Prostate gland (tissue), 2 donors: Measurements from ENCODE around the gene MSL1. TPM values are rescaled to one million over a fixed set of nuclear protein-coding genes. Genes with fewer than 3 reads are reported as not detected.

ENCODE experiments used
- DNase-seq: peaks from one replicate; pipeline ENCODE4 v3.0.0-alpha.2; 2019; ENCODE audit warnings: low spot score
- H3K27ac ChIP-seq, 2 donors: fragments of 200-600 bp; sonication (generic); 2 replicates each; pipeline ENCODE4 v1.5.1; 2017 to 2019
- H3K27me3 ChIP-seq: fragments of 200-600 bp; sonication (generic); replicated peaks from 2 replicates; pipeline ENCODE4 v1.5.1; 2019; ENCODE audit not compliant: insufficient read depth
- H3K36me3 ChIP-seq, 2 donors: fragments of 200-600 bp; sonication (generic); 1 replicate in 1 of 2; 2 replicates in 1 of 2; pipeline versions ENCODE4 v1.5.1 to v1.8.1; 2017 to 2019
- H3K4me1 ChIP-seq: fragments of 200-600 bp; sonication (generic); replicated peaks from 2 replicates; pipeline ENCODE4 v1.5.1; 2019
- H3K4me3 ChIP-seq, 2 donors: fragments of 200-600 bp; sonication (generic); 2 replicates each; pipeline ENCODE4 v1.5.1; 2017 to 2019
- H3K9me3 ChIP-seq: fragments of 200-600 bp; sonication (generic); 2 replicates; pipeline ENCODE4 v1.5.1; 2017
- POLR2A ChIP-seq: fragments of 450-650 bp; IDR thresholded peaks from one replicate; pipeline ENCODE4 v1.6.1; 2016; ENCODE audit warnings: antibody characterized with exemption, mild to moderate bottlenecking
- POLR2AphosphoS5 ChIP-seq: sonication (generic); formaldehyde crosslinking; IDR thresholded peaks from one replicate; pipeline ENCODE4 v1.6.1; 2017; ENCODE audit warnings: antibody characterized with exemption
- WGBS: methylation state at CpG from one replicate; pipeline ENCODE4 v1.1.5; 2018; 5-methylcytosine and 5-hydroxymethylcytosine counted together
- intact Hi-C: fragments of 100-400 bp; cut with DNase I; formaldehyde crosslinking; loops from one replicate; pipeline ENCODE4 v1.14.2; 2022
- total RNA-seq, 2 donors: library from RNA; depleted of rRNA; stranded (reverse); fragments of >200 nt; gene quantifications; one replicate each; pipeline ENCODE4 v1.1.0, GENCODE V29; 2016
- TF ChIP-seq, protein P1 (sequence below), 4 experiments: fragments of 200-600 bp in 2 of 4; fragments of 450-650 bp in 2 of 4; sonication (generic) in 2 of 4; IDR thresholded peaks; 1 replicate in 3 of 4; 2 replicates in 1 of 4; pipeline ENCODE4 v1.5.1; 2016 to 2019; ENCODE audit warnings: antibody characterized with exemption in 4 of 4, mild to moderate bottlenecking in 2 of 4, moderate library complexity in 2 of 4

MSL1 gene
- total RNA-seq, 2 donors from 2014 or later: 77.0 to 112 TPM

DNA sequence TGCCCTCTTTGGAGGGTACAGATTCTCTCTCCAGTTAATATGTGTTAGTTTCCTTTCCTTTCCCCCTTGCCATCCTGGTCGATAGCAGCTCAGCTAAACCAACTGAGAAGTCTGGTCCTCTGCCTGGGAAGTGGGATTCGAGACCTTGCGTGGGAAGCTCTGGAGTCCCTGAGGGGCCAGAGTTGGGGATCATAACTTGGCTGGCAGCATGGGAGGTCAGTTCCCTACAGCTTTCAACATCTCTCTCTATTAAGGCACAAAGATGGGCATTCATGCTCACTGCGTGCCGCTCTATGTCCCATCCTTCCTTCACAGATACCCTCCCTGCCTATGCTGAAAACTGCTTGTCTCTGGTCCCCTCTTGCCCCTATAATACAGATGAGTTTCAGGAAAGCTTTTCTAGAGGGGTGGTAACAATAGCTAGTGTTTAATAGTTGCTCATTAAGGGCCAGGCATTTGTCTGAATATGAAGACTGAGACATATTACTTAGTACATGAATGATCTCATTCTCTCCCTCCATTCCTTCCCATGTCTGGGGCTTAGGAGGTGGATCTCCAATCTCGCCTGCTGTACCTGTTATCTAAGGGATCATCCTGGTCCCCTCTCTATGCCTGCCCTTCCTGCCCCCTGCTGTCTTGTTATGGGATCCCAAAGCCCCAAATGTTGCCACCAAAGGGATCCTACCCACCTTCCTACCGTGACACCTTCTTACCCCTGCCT, 48.2 kb upstream of the MSL1 start:
- intact Hi-C loops: no loop called here
- Histone ChIP-seq H3K27me3 (no peaks in the 10 kb centered on the region), H3K4me1 (peaks cover 68% of the 10 kb centered on the region), H3K27ac (peak overlapping the region; percentile 89 to 93), H3K36me3 (no peaks in the 10 kb centered on the region), H3K4me3 (no peak overlapping the region), H3K9me3 (no peaks in the 10 kb centered on the region)
- no peak for DNase-seq
- WGBS: 85% methylated on average over 7 of the region's 7 CpGs
- TF ChIP-seq, protein P1, sequence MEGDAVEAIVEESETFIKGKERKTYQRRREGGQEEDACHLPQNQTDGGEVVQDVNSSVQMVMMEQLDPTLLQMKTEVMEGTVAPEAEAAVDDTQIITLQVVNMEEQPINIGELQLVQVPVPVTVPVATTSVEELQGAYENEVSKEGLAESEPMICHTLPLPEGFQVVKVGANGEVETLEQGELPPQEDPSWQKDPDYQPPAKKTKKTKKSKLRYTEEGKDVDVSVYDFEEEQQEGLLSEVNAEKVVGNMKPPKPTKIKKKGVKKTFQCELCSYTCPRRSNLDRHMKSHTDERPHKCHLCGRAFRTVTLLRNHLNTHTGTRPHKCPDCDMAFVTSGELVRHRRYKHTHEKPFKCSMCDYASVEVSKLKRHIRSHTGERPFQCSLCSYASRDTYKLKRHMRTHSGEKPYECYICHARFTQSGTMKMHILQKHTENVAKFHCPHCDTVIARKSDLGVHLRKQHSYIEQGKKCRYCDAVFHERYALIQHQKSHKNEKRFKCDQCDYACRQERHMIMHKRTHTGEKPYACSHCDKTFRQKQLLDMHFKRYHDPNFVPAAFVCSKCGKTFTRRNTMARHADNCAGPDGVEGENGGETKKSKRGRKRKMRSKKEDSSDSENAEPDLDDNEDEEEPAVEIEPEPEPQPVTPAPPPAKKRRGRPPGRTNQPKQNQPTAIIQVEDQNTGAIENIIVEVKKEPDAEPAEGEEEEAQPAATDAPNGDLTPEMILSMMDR (IDR thresholded peaks at IDR 0.05): no peak

DNA sequence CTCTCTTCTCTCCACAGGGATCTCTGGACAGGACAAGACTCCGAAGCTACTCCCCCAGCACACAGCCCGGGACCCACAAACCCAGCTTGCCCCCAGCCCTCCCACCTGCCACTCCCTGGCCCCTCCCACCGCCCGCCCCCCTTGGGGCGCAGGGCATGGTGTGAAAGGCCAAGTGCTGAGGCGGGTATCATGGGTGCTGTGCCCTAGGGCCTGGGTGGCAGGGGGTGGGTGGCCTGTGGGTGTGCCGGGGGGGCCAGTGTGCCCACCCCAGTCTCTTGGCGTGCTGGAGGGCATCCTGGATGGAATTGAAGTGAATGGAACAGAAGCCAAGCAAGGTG, 47.6 kb upstream of the MSL1 start:
- Histone ChIP-seq H3K27me3 (no peaks in the 10 kb centered on the region), H3K9me3 (no peaks in the 10 kb centered on the region), H3K4me1 (peaks cover 67% of the 10 kb centered on the region), H3K27ac (peak overlapping the region; percentile 89 to 93), H3K36me3 (no peaks in the 10 kb centered on the region), H3K4me3 (no peak overlapping the region)
- intact Hi-C loops: no loop called here
- DNase-seq: no peak
- TF ChIP-seq POLR2AphosphoS5: no peak
- TF ChIP-seq POLR2A: no peak
- TF ChIP-seq, protein P1 (IDR thresholded peaks at IDR 0.05): no peak
- WGBS: 87% methylated on average over 8 of the region's 8 CpGs

DNA sequence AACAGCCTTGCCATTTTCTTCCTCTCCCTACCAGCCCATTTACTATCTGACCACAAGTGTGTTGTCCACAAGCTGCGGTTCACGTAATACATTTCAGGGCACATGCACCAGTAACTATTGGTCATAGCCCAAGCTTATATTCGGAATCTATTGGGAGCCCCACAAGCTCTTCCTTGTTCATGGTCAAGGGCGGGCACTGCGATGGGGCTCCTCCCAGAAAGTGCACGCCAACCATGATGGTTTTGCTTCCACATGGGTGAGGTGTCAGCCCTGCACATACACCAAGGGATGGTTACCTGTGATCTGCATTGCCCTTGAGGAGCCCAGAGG, 46.9 kb upstream of the MSL1 start:
- H3K27me3 ChIP-seq: no peaks in the 10 kb centered on the region
- intact Hi-C loops: loop anchor here (1.0 to 5.0 kb wide), 2 partner anchors 12 to 48 kb away; no protein-coding TSS in a partner anchor
- no peak for DNase-seq
- no peaks in the 10 kb centered on the region for H3K36me3 ChIP-seq
- H3K4me3 ChIP-seq: no peak overlapping the region
- peaks cover 60% of the 10 kb centered on the region for H3K4me1 ChIP-seq
- no peak for TF ChIP-seq POLR2AphosphoS5
- 45% methylated on average over 6 of the region's 6 CpGs for WGBS
- peak overlapping the region; percentile 89 to 93 for H3K27ac ChIP-seq
- no peaks in the 10 kb centered on the region for H3K9me3 ChIP-seq

DNA sequence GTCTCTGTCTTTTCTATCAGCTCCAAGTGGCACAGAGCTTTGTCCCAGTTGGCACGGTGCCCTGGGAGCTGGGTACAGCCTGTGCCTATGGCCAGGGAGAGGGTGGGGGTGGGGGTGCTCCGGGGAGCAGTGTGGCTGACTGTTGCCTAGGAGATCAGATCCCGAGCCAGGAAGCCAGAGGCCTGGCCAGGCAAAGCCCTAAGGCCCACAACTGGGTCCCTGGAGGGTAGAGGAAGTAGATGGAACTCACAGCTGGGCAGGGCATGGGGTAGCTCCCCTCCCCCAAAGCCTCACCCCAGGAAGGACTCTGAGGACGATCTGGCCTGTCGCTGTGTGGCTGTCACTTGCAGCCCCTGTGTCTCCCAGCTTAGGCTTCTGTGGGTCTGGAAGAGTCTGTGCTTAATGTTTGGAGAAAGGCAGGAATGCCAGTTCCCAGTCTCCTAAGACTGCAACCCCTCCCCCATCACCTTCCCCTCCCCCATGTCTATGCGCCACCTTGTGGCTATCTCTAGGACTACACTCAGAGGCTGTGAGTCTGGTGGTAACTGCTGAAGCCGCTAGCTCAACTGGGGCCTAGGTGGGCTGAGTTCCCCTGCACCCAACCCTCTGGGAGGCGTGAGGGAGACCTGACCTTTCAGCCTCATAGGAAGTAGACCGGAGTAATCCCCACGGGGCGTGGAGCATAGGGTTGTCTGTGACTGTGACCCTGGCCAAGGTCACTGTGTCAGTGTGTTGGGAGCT, 46.4 kb upstream of the MSL1 start:
- H3K9me3 ChIP-seq: no peaks in the 10 kb centered on the region
- TF ChIP-seq, protein P1 (IDR thresholded peaks at IDR 0.05): peak; percentile 88 to 93 (median 92)
- TF ChIP-seq POLR2A: peak; percentile 20
- peak; percentile 44 for TF ChIP-seq POLR2AphosphoS5
- peaks cover 56% of the 10 kb centered on the region for H3K4me1 ChIP-seq
- intact Hi-C loops: loop anchor here (1.0 to 5.0 kb wide), 2 partner anchors 12 to 48 kb away; no protein-coding TSS in a partner anchor
- WGBS: 6% methylated on average over 11 of the region's 11 CpGs
- no peaks in the 10 kb centered on the region for H3K36me3 ChIP-seq
- H3K27ac ChIP-seq: peak overlapping the region; percentile 89 to 93
- H3K4me3 ChIP-seq: no peak overlapping the region
- H3K27me3 ChIP-seq: no peaks in the 10 kb centered on the region
- peak; percentile 85 for DNase-seq

DNA sequence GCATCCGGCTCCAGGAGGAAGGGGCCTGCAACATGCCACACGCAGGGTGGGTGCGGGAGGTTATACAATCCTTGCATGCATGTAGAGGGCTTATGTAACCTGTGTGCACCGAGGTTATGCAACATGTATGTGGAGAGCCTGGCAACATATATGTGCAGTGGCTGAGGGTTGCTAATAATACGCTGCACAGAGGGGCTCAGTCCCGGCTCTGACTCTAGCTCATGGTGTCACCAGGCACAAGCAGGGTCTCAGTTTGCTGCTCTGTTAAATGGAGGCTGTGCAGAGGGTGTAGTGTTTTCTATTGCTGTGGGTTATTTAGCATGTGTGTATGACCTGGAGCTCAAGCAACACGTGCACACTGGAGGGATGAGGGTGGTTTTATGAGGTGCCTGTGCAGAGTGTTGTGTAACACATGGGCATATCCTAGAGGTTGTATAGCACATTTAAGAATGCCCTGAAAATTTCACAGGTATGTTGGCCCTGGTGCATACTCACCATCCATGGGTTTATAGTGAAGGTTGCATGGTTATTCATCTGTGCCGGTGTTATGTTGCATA, 45.8 kb upstream of the MSL1 start:
- Histone ChIP-seq H3K36me3 (no peaks in the 10 kb centered on the region), H3K4me3 (no peak overlapping the region), H3K27ac (peak overlapping the region; percentile 89 to 93), H3K27me3 (no peaks in the 10 kb centered on the region), H3K9me3 (no peaks in the 10 kb centered on the region), H3K4me1 (peaks cover 50% of the 10 kb centered on the region)
- DNase-seq: no peak
- 49% methylated on average over 8 of the region's 8 CpGs for WGBS
- intact Hi-C loops: loop anchor here (1.0 to 5.0 kb wide), 2 partner anchors 13 to 49 kb away; no protein-coding TSS in a partner anchor
- TF ChIP-seq, protein P1 (IDR thresholded peaks at IDR 0.05): no peak
- no peak for TF ChIP-seq POLR2A
- TF ChIP-seq POLR2AphosphoS5: no peak
